ENCODE data around the gene BAG3. TPM values are rescaled to one million over a fixed set of nuclear protein-coding genes. Genes with fewer than 3 reads are reported as not detected.

Gene BAG3
- total RNA-seq, 1 experiment from 2014 or later = 57.0 TPM

DNA sequence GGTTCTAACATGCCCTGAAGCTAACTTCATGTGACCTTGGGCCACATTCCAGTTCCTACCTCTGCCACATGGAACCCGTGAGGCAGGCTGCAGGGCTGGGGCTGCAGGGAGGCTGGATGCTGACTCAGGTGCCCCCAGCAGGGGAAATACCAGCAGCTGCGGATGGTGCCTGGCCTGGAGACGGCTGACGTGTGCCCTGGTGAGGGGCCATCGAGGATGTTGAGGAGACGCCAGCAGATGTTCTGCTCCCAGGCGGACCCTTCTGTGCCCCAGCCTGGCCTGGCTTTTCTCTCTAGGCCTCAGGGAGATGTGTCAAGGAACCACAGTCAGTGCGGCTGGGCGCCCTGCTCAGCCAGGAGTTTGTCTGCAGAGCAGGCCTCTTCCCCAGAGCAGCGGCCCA, 8.8 kb downstream of the BAG3 start:
- H3K79me2 ChIP-seq (ENCODE audit: insufficient read depth, low read length) = peaks cover 100% of the 10 kb centered on the region
- H3K27me3 ChIP-seq (ENCODE audit: insufficient read depth, low read length) = no peaks in the 10 kb centered on the region
- H3K27ac ChIP-seq (ENCODE audit: low read depth, low read length) = no peak overlapping the region; the same call in 1 of the 2 replicates
- ATAC-seq = no peak
- H3K4me1 ChIP-seq (ENCODE audit: control insufficient read depth in 1 of 2, insufficient read depth in 2 of 2, low read length in 2 of 2) = peaks cover 38 to 82% of the 10 kb centered on the region in 2 experiments
- CTCF ChIA-PET = no interaction called here
- no peak overlapping the region for H3K4me2 ChIP-seq (ENCODE audit: low read length)
- no peak overlapping the region for H3K4me3 ChIP-seq (replicated peaks in 1 of 2; ENCODE audit: low read depth in 1 of 2, low read length in 2 of 2)
- RAD21 ChIA-PET (ENCODE audit: low non-redundant PET in 1 of 2, low total read pairs in 2 of 2, uncharacterized antibody in 2 of 2, unreplicated experiment in 2 of 2) = no interaction called here
- TF ChIP-seq SRF (IDR thresholded peaks at IDR 0.05; ENCODE audit: low read depth) = no peak
- no peak for TF ChIP-seq ZNF274 (IDR thresholded peaks at IDR 0.05; ENCODE audit: low read depth, low read length)
- TF ChIP-seq, protein P1, sequence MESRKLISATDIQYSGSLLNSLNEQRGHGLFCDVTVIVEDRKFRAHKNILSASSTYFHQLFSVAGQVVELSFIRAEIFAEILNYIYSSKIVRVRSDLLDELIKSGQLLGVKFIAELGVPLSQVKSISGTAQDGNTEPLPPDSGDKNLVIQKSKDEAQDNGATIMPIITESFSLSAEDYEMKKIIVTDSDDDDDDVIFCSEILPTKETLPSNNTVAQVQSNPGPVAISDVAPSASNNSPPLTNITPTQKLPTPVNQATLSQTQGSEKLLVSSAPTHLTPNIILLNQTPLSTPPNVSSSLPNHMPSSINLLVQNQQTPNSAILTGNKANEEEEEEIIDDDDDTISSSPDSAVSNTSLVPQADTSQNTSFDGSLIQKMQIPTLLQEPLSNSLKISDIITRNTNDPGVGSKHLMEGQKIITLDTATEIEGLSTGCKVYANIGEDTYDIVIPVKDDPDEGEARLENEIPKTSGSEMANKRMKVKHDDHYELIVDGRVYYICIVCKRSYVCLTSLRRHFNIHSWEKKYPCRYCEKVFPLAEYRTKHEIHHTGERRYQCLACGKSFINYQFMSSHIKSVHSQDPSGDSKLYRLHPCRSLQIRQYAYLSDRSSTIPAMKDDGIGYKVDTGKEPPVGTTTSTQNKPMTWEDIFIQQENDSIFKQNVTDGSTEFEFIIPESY (IDR thresholded peaks at IDR 0.05; ENCODE audit: extremely low read depth, insufficient replicate concordance, low read length) = no peak
- TF ChIP-seq, protein P2, sequence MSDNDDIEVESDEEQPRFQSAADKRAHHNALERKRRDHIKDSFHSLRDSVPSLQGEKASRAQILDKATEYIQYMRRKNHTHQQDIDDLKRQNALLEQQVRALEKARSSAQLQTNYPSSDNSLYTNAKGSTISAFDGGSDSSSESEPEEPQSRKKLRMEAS (IDR thresholded peaks at IDR 0.05) = no peak
- TF ChIP-seq, protein P3, sequence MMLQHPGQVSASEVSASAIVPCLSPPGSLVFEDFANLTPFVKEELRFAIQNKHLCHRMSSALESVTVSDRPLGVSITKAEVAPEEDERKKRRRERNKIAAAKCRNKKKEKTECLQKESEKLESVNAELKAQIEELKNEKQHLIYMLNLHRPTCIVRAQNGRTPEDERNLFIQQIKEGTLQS (IDR thresholded peaks at IDR 0.05) = no peak
- TF ChIP-seq POLR2A (IDR thresholded peaks at IDR 0.05; ENCODE audit: borderline replicate concordance, extremely low read depth, insufficient read depth, insufficient read length) = no peak
- no peak for TF ChIP-seq ZFX (IDR thresholded peaks at IDR 0.05)
- TF ChIP-seq POLR2AphosphoS5 (IDR thresholded peaks at IDR 0.05; ENCODE audit: low read depth, low read length) = no peak
- no peak for TF ChIP-seq TCF7L2 (IDR thresholded peaks at IDR 0.05; ENCODE audit: borderline replicate concordance, extremely low read depth, insufficient read depth, insufficient read length)
- TF ChIP-seq ELF1 (IDR thresholded peaks at IDR 0.05; ENCODE audit: borderline replicate concordance, low read depth) = no peak
- no peak for TF ChIP-seq CEBPB (IDR thresholded peaks at IDR 0.05; ENCODE audit: low read depth)
- TF ChIP-seq EZH2phosphoT487 (IDR thresholded peaks at IDR 0.05; ENCODE audit: borderline replicate concordance) = no peak
- no peak for TF ChIP-seq FOSL1 (IDR thresholded peaks at IDR 0.05; ENCODE audit: low read depth)
- H3K9me2 ChIP-seq (ENCODE audit: insufficient read depth) = no peaks in the 10 kb centered on the region
- H3K36me3 ChIP-seq (ENCODE audit: control insufficient read depth in 1 of 2, insufficient read depth in 2 of 2, low read length in 2 of 2) = peaks cover 10 to 38% of the 10 kb centered on the region in 2 experiments; a peak in 3 of 4 replicates
- DNase-seq (ENCODE audit: low read depth, low spot score) = no peak
- POLR2A ChIA-PET = no interaction called here
- BruUV-seq (replicated peaks) = no TSS peak
- H3K9me3 ChIP-seq (ENCODE audit: control insufficient read depth in 1 of 2, insufficient read depth in 1 of 2, low read depth in 1 of 2, low read length in 2 of 2) = 0 out of 4 replicates have a peak, but pooled peaks cover 0 to 3% of the 10 kb centered on the region in 2 experiments
- H3K9ac ChIP-seq (ENCODE audit: low read length) = no peak overlapping the region
- H4K20me1 ChIP-seq (ENCODE audit: insufficient read depth) = peaks cover 3% of the 10 kb centered on the region; the same call in 1 of the 2 replicates
- intact Hi-C loops (cut with micrococcal nuclease) = loop anchor here (2.0 kb wide), 1 partner anchor 63 kb away; the partner anchor contains the start of gene TIAL1
- no peak overlapping the region for H2AFZ ChIP-seq (ENCODE audit: low read depth, low read length, poor library complexity, severe bottlenecking)
